ENCODE data around the gene DYSF. TPM values are rescaled to one million over a fixed set of nuclear protein-coding genes. Genes with fewer than 3 reads are reported as not detected.

DYSF gene
- total and polyA plus RNA-seq, 2 donors (not counting 1 experiment from before 2014, with no cell fraction given), result 0.17 to 0.43 TPM

DNA sequence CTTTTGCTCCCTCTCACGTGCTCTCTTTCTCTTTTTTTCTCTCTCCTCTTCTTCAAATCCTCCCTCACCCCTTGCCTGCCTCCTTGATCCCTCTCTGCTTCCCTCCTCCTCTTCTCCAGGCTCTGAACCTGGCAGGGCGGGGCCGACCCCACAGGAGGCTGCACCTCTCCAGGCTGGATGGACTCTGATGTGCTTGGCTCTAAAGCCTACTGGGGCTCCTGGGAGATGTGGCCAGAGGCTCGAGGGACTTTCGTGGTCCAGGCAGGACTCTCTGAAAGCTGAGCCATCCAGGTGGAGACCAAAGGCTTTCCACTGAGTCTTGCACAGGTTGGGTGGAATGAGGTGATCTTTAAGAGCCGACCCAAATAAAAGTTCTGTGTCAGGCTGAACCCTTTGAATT lies 25.4 kb downstream of the DYSF start:
- DNase-seq, result no peak
- ATAC-seq (ENCODE audit: low read depth), result no peak
- ChIA-PET POLR2A (no interaction called here), CTCF (no interaction called here)
- Histone ChIP-seq H2AFZ (ENCODE audit: insufficient read depth, low read depth, low read length, poor library complexity, severe bottlenecking) (no peak overlapping the region), H3K9ac (ENCODE audit: low read length) (no peak overlapping the region), H3K79me2 (ENCODE audit: control insufficient read depth, insufficient read depth, low read length) (no peaks in the 10 kb centered on the region), H3K4me3 (ENCODE audit: control extremely low read depth in 1 of 5, extremely low read depth in 1 of 5, insufficient read depth in 1 of 5, low read depth in 2 of 5, low read length in 4 of 5) (no peak overlapping the region), H3K36me3 (replicated peaks in 1 of 2; ENCODE audit: control extremely low read depth in 1 of 2, control insufficient read depth in 1 of 2, extremely low read depth in 1 of 2, insufficient read depth in 2 of 2, low read length in 1 of 2) (no peaks in the 10 kb centered on the region), H3K4me1 (ENCODE audit: control insufficient read depth in 2 of 2, insufficient read depth in 2 of 2, low read length in 2 of 2) (no peaks in the 10 kb centered on the region), H3K4me2 (replicated peaks; ENCODE audit: low read depth, low read length, poor library complexity, severe bottlenecking) (no peak overlapping the region), H3K27ac (ENCODE audit: low read length in 2 of 2) (no peak overlapping the region), H3K27me3 (replicated peaks in 1 of 4; ENCODE audit: control extremely low read depth in 1 of 4, control insufficient read depth in 3 of 4, insufficient read depth in 4 of 4, low read length in 3 of 4) (peaks cover 0 to 3% (median 0%) of the 10 kb centered on the region in 4 experiments), H4K20me1 (ENCODE audit: control insufficient read depth, insufficient read depth, low read length, poor library complexity, severe bottlenecking) (no peaks in the 10 kb centered on the region), H3K9me3 (ENCODE audit: control extremely low read depth in 1 of 3, control insufficient read depth in 2 of 3, insufficient read depth in 1 of 3, low read length in 2 of 3) (no peaks in the 10 kb centered on the region)
- TF ChIP-seq, protein P1, sequence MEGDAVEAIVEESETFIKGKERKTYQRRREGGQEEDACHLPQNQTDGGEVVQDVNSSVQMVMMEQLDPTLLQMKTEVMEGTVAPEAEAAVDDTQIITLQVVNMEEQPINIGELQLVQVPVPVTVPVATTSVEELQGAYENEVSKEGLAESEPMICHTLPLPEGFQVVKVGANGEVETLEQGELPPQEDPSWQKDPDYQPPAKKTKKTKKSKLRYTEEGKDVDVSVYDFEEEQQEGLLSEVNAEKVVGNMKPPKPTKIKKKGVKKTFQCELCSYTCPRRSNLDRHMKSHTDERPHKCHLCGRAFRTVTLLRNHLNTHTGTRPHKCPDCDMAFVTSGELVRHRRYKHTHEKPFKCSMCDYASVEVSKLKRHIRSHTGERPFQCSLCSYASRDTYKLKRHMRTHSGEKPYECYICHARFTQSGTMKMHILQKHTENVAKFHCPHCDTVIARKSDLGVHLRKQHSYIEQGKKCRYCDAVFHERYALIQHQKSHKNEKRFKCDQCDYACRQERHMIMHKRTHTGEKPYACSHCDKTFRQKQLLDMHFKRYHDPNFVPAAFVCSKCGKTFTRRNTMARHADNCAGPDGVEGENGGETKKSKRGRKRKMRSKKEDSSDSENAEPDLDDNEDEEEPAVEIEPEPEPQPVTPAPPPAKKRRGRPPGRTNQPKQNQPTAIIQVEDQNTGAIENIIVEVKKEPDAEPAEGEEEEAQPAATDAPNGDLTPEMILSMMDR (IDR thresholded peaks at IDR 0.05), result no peak
- TF ChIP-seq EZH2 (IDR thresholded peaks at IDR 0.05; ENCODE audit: borderline replicate concordance, insufficient read depth, low read depth, low read length, poor library complexity, severe bottlenecking), result no peak
- Mint-ChIP-seq H3K27me3 (peaks cover 8% of the 10 kb centered on the region), H3K9me3 (ENCODE audit: insufficient read depth) (no peaks in the 10 kb centered on the region), H3K4me1 (peaks cover 5% of the 10 kb centered on the region), H3K27ac (no peak overlapping the region), H3K4me3 (no peak overlapping the region)
- WGBS (ENCODE audit: insufficient coverage), result 94% methylated on average over 5 of the region's 6 CpGs
- intact Hi-C loops (cut with micrococcal nuclease), result no loop called here

DNA sequence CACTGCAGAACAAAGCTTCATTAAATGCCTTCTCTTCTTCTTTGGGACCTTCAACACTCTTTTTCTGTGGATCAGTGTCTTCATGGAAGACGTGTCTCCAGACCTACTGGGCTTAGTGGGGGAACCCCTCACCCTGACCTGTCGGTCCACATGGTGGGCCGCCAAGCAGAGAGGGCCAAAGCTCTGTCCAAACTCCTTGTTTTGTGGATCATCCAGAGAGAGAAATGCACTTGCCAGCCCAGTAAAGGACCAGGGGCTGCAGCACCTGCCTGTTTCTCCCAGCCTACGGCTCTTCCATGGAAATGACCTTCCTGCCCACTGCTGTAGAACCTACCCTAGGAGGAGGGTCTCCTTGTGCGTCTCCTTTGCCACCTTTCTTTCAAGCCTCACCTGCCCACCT lies 25.9 kb downstream of the DYSF start:
- Histone ChIP-seq H3K4me2 (replicated peaks; ENCODE audit: low read depth, low read length, poor library complexity, severe bottlenecking) (no peak overlapping the region), H2AFZ (ENCODE audit: insufficient read depth, low read depth, low read length, poor library complexity, severe bottlenecking) (no peak overlapping the region), H3K4me1 (ENCODE audit: control insufficient read depth in 2 of 2, insufficient read depth in 2 of 2, low read length in 2 of 2) (no peaks in the 10 kb centered on the region), H3K36me3 (replicated peaks in 1 of 2; ENCODE audit: control extremely low read depth in 1 of 2, control insufficient read depth in 1 of 2, extremely low read depth in 1 of 2, insufficient read depth in 2 of 2, low read length in 1 of 2) (no peaks in the 10 kb centered on the region), H3K27ac (ENCODE audit: low read length in 2 of 2) (no peak overlapping the region), H3K27me3 (replicated peaks in 1 of 4; ENCODE audit: control extremely low read depth in 1 of 4, control insufficient read depth in 3 of 4, insufficient read depth in 4 of 4, low read length in 3 of 4) (peaks cover 0 to 3% (median 0%) of the 10 kb centered on the region in 4 experiments), H3K4me3 (ENCODE audit: control extremely low read depth in 1 of 5, extremely low read depth in 1 of 5, insufficient read depth in 1 of 5, low read depth in 2 of 5, low read length in 4 of 5) (no peak overlapping the region), H3K79me2 (ENCODE audit: control insufficient read depth, insufficient read depth, low read length) (no peaks in the 10 kb centered on the region), H3K9ac (ENCODE audit: low read length) (no peak overlapping the region), H4K20me1 (ENCODE audit: control insufficient read depth, insufficient read depth, low read length, poor library complexity, severe bottlenecking) (no peaks in the 10 kb centered on the region), H3K9me3 (ENCODE audit: control extremely low read depth in 1 of 3, control insufficient read depth in 2 of 3, insufficient read depth in 1 of 3, low read length in 2 of 3) (no peaks in the 10 kb centered on the region)
- DNase-seq (no peak), ATAC-seq (ENCODE audit: low read depth) (no peak)
- Mint-ChIP-seq H3K27me3 (peaks cover 8% of the 10 kb centered on the region), H3K4me1 (peaks cover 3% of the 10 kb centered on the region), H3K9me3 (ENCODE audit: insufficient read depth) (no peaks in the 10 kb centered on the region), H3K4me3 (no peak overlapping the region), H3K27ac (no peak overlapping the region)
- WGBS (ENCODE audit: insufficient coverage), result 85% methylated on average over 5 of the region's 5 CpGs
- no peak for TF ChIP-seq EZH2 (IDR thresholded peaks at IDR 0.05; ENCODE audit: borderline replicate concordance, insufficient read depth, low read depth, low read length, poor library complexity, severe bottlenecking)
- TF ChIP-seq, protein P1 (IDR thresholded peaks at IDR 0.05), result no peak
- ChIA-PET CTCF (no interaction called here), POLR2A (no interaction called here)
- intact Hi-C loops (cut with micrococcal nuclease), result no loop called here

Measured in B cell (primary cell).